HG03039 (cell line): ENCODE data around the gene EBF3.
"Not testable (repeated sequence)": the region's sequence is repeated elsewhere in the genome, so short reads cannot be mapped to it uniquely, and the experiment has no call there.

Source experiments
- ATAC-seq: cut with Tn5 transposase; IDR thresholded peaks from one replicate; pipeline ENCODE4 v1.9.1; 2021; ENCODE audit warnings: mild to moderate bottlenecking, moderate library complexity; ENCODE audit not compliant: unreplicated experiment

EBF3 gene

GRCh38 chr10:129929343-129930292 lies 34.5 kb downstream of the EBF3 start:
- no peak for ATAC-seq

DNA sequence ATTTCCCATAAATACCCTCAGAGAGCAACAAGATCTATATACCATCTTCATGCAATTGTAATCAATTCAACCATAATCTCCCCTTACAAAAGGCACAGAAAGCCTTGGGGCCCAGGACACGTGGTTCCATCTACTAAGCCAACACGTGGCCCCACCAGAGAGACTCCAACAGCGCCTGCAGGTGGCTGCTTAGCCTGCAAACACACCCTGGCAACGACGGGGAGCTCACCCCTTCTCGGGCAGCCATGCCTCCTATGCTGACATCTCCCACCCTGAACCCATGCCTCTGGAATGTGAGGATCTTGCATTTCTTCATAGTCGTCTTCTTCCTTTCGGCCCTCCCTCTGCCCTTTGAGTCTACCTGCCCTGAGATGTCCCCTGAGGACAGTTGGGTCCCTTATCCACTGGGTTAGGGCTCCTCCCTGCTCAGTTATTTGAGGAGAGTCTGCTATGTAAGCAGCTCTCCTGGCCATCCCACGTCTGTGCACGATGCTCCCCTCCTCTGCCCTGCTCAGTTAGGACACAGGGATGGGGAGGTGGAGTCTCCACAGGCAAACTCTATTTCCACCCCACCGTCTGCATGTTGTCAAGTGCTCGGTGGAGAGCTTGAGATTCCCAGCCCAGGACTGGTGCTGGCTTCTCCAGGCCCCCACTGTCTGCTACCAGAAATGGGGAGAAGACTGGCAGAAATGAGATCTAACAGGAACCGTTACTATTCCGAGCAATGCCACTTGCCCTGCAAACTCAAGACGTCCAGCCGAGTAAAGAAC lies 36.5 kb downstream of the EBF3 start:
- ATAC-seq: no peak

DNA sequence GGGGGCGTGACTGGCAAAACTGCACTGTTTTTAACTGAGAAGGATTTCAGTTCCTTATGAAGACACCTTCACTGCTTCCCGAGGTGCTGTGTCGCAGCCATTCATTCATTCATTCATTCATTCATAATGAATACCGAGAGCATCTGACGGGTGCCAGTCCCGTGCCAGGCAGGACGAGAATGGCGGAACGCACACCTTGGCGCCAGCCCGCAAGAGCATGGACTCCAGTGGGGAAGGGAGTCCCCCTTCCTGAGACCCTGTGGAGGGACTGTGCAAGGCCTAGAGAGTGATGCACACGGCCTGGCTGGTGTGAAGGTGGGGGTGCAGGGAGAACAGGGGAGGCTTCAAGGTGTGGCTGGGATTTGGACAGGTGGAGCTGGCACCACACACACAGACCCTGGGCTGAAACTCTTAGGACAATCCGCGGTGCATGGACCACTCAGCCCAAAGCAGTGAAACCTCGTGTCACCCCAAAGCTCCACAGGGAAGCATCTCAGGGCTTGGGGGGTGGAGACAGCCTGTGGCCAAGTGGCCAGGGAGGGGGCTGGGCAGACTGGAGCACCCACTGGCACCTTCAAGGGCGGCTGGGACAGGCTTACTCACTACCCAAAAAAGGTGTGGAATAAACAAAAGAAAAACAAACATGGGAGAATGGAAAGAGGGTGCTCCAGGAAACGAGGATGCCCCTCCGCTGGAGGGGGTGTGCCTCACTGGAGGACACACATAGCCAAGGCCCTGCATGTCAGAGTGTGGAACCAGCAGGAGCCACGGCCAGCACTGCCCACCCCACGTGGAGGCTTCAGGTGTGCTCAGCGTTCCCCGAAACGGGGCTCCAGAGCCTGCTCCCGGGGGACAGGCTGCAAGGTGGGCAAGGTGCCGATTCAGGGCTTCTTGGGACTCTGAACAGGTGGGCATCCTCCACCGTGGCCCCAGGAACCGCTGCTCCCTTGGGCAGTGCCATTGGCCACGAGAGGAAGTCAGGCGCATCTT lies 37.7 kb downstream of the EBF3 start:
- no peak for ATAC-seq

- ATAC-seq: no peak
Measured at GRCh38 chr10:129924375-129925085, 39.5 kb downstream of the EBF3 start.

DNA sequence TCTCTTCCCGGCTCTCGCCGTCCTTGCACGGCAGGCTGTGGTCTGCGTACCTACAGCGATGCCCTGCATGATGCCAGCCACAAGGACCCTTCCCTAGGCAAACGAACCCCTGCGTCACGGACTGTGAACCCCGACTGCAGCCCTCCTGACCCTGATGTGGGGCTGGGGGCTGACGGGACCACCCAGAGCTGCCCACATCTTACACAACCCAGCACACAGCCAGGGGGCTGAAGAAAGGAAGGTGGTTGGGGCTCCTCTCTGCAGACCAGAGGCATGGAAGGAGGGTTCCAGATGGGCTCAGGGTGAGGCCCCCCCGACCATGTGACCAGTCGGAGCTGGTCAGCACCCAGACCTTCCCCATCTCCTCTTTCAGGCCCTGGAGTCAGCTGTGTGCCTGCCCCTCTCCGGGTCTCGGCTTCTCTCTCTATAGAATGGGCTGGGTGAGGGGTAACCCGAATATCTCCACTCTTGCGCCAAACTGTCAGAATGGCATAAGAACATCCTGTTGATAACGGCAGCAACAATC lies 41.4 kb downstream of the EBF3 start:
- no peak for ATAC-seq

- ATAC-seq: no peak
Measured at GRCh38 chr10:129921801-129922597, 42.1 kb downstream of the EBF3 start.

DNA sequence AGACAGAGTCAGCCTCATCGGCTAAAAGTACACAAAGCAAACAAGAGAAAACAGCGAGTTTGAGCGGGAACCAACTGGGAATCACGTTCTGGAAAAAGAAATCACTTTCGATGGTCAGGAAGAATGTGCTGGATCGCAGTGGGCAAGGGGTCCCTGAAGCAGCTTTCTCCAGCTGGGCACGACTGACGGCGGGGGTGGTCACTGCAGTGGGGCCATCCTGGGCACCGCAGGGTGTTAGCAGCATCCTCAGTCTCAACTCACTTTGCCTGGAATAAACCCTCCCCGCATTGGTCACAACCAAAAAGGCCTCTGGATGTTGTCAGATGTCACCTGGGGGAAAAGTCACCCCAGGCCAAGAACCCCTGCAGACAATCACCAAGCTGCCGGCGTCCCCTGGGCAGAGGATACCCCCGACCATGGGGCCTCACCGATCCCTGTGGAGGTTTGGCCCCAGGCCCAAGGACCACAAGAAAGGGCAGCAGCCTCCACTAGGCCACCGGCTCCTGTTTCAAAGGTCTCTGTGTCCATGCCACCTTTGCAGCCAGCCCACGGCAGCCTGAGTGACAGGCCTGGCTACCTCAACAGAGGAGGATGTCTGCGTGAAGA lies 42.9 kb downstream of the EBF3 start:
- ATAC-seq: no peak

DNA sequence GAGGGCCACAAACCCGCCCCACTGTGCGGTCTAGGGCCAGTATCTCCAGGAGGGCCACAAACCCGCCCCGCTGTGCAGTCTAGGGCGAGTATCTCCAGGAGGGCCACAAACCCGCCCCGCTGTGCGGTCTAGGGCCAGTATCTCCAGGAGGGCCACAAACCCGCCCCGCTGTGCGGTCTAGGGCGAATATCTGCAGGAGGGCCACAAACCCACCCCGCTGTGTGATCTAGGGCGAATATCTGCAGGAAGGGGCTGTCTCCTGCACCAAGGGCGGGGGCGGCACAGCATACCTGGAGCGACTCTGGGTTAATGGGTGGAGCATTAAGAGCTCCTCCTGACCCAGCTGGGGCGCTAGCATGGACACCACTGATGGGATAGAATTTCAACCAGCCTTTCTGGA lies 43.9 kb downstream of the EBF3 start:
- ATAC-seq: not testable (repeated sequence)

DNA sequence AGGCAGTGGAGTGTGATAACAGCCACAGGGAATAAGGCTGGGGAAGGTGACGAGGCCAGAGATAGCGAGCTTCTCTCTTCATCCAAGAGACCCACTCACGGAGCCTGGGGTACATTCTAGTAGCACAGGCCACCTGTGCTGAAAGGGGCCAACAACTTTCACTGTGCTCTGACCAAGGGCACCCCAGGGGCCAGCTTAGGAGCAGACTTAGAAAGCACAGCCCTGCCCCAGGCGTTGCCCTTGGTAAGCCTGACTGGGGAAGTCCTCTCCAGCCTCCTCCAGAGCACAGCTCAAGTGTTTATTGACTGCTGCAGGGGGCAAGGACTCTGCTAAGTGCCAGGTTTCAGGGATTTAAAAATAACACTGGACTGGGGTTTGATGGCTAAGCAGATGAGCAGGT lies 44.7 kb downstream of the EBF3 start:
- no peak for ATAC-seq

GRCh38 chr10:129918836-129919235 lies 45.2 kb downstream of the EBF3 start:
- no peak for ATAC-seq

DNA sequence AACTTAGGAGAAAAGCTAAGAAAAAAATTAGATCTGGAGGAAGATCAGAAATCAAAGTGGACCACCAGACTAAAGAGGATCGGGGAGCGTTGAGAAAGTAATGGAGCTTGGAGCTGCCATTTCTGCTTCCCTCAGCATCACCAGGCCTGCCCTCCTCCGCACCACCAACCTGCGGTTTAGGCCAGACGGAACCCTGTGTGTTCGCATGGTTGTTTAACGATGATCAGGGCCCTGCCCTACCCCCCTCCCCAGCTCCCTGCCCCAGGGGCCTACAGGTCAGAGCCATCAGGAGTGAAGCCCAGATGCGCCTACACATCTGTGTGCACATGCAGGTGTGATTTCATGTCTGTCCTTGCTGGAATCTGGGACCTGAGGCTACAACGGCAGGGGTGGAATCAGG lies 45.7 kb downstream of the EBF3 start:
- no peak for ATAC-seq

DNA sequence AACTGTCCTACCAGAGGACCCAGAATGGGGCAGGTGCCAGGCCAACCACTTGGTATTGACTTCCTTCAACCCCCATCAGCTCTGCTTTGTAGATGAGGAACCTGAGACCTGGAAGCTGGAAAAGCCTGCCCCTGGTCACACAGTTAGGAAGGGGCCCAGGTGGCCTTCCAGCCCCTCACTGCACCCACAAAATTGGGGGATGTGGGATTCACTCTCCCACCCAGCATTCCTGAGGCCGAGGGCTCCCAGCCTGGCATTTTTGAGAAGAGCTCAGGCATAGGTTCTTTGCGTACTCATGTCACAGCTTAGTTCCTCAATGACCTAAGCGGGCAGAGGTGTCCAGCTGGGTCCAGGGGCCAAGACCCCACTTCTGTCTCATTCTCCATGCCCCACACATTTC lies 46.1 kb downstream of the EBF3 start:
- ATAC-seq: no peak

GRCh38 chr10:129916506-129916995 lies 47.5 kb downstream of the EBF3 start:
- no peak for ATAC-seq

DNA sequence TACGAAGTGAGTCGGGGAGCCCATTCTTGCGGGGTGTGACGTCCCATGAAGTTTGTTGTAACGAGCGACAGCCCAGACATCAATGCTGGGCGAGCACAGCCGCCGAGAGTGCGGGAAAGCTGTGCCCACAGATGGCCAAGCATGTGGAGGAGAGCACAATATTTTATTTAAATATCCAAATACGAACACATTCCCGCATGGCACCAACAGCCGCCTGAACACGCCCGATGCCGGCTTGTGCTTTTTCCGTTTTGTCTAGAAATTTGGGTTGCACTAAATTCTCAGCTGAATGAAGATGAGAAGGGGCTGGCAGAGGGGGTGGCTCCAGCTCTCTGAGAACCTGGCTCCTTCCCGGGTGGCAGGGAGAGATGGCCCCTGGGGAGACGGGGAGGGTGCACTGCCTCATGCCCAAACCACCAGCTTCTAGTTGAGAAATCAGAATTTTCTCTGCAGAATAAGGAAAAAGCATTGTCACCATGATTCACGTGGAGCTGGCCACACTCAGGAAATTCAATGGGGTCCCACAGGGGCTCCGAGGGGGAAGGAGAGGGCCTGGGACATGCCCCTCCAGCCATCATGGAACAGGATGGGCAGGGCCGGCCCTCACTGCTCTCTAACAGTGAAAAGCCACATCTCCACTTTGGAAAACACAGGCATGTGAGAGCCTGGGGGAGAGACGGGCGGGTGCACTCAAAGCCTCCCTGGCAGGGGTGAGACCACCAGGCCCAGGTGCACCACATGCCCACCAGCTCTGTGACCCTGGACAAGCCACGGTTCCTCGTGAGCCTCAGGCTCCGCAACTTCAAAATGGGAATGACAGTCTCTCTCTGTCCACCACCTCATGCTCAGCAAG lies 48.3 kb downstream of the EBF3 start:
- ATAC-seq: no peak

DNA sequence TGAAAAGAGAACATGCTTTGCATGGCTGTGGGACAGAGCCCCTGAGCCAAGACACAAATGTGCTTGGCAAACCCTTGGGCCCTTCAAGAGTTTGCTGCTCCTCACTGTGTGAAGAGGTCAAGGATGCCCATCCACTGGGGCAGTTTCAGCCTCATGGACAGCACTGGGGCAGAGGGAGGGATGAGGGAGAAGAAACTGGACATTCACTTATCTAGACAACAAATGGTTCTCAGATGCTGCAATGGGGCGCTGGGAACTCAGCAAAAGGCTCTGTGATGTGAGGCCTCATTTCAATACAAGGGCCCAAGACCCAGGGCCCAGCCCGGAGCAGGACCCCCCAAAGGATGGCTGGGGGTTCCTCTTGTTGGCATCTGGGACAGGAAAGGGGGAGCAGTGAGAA lies 49.1 kb downstream of the EBF3 start:
- no peak for ATAC-seq

- ATAC-seq: no peak
Measured at GRCh38 chr10:129914153-129914855, 49.8 kb downstream of the EBF3 start.
